BE2C (cell line): ENCODE measurements around the gene GPC2.

Experiments
- DNase-seq: peaks from one replicate; pipeline ENCODE4 v3.0.0-alpha.2; 2020
- H3K27me3 ChIP-seq: fragments of 250-450 bp; sonication (Bioruptor Pico); 2 replicates; pipeline ENCODE4 v1.5.1; 2020; ENCODE audit warnings: mild to moderate bottlenecking
- H3K36me3 ChIP-seq: fragments of 250-450 bp; sonication (Bioruptor Pico); 2 replicates; pipeline ENCODE4 v1.5.1; 2020; ENCODE audit warnings: mild to moderate bottlenecking
- H3K4me1 ChIP-seq: fragments of 250-450 bp; sonication (Bioruptor Pico); 2 replicates; pipeline ENCODE4 v1.5.1; 2020
- H3K4me3 ChIP-seq: 2 replicates; pipeline ENCODE4 v1.5.1; 2011; ENCODE audit warnings: low read depth, low read length
- H3K9me3 ChIP-seq: fragments of 250-450 bp; sonication (Bioruptor Pico); 2 replicates; pipeline ENCODE4 v1.5.1; 2020
- CTCF ChIP-seq: IDR thresholded peaks from 2 replicates; pipeline ENCODE4 v1.5.1; 2012; ENCODE audit warnings: mild to moderate bottlenecking, low read depth, low read length

GPC2 gene

DNA sequence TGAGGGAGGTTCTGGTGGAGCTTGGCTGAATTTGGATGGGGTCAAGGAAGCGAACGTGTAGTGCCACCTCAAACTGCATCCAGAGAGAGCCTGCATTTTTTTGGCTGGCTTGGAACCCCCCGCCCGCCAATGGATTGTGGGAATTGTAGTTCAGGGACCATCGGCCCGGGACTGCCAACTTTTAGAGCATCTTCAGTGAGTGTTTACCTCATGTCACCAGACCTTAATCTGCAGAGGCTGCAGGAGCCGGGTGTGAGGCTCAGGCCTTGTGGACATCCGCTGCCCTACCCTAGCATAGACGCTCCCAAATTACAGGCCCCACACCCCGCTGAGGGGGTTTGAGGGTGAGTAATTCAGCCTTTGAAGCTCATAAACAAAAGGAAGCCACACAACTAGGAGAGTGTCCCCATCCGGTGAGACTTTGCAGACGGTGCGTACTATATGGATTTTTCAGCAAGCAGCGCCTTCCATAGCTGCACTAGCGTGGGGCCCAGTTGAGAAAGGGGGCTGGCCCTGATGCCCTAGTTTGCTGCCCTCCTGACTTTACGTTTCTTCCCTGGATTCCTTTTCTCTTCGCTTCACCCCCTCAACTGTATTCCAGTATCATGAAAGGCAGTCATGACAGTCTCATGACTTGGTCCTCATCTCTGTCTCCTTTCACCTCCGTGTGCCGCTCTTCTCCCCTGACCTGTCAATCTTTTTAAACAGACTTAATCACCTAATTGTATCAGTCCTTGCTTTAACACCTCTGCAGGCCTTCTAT lies 57.0 kb downstream of the GPC2 start:
- H3K4me1 ChIP-seq = no peaks in the 10 kb centered on the region
- H3K9me3 ChIP-seq = no peaks in the 10 kb centered on the region
- H3K4me3 ChIP-seq = peak overlapping the region; percentile 99
- no peak for TF ChIP-seq CTCF
- no peaks in the 10 kb centered on the region for H3K36me3 ChIP-seq
- H3K27me3 ChIP-seq = no peaks in the 10 kb centered on the region
- DNase-seq = peak; percentile 53
